ENCODE results near the gene GPR55. TPM values are rescaled to one million over a fixed set of nuclear protein-coding genes. Genes with fewer than 3 reads are reported as not detected.

GPR55 gene
- total RNA-seq, 1 donor from 2014 or later, result not detected

GRCh38 chr2:230869914-230870543, 55.0 kb downstream of the GPR55 start:
- Histone ChIP-seq H2AFZ (ENCODE audit: low read depth, low read length) (no peak overlapping the region), H4K20me1 (ENCODE audit: insufficient read depth, low read length) (peaks cover 68% of the 10 kb centered on the region), H3K4me3 (ENCODE audit: insufficient read depth, low read depth, low read length) (no peak overlapping the region), H3K27me3 (ENCODE audit: insufficient read depth, low read length) (no peaks in the 10 kb centered on the region), H3K9me3 (ENCODE audit: insufficient read depth, low read depth, low read length) (no peaks in the 10 kb centered on the region), H3K9ac (ENCODE audit: low read length) (no peak overlapping the region), H3K4me2 (ENCODE audit: low read length) (no peak overlapping the region), H3K36me3 (ENCODE audit: insufficient read depth, low read length) (no peaks in the 10 kb centered on the region), H3K79me2 (ENCODE audit: insufficient read depth, low read length) (peaks cover 23% of the 10 kb centered on the region), H3K27ac (ENCODE audit: low read depth, low read length) (no peak overlapping the region), H3K4me1 (ENCODE audit: insufficient read depth, low read length) (peaks cover 33% of the 10 kb centered on the region)
- FAIRE-seq (no peak), DNase-seq (ENCODE audit: low read depth) (no peak)
- H3K27ac Mint-ChIP-seq (ENCODE audit: unreplicated experiment), result peak overlapping the region; percentile 83
- H3K4me1 Mint-ChIP-seq (ENCODE audit: low read depth, unreplicated experiment), result peaks cover 51% of the 10 kb centered on the region
- H3K9me3 Mint-ChIP-seq (ENCODE audit: unreplicated experiment), result no peaks in the 10 kb centered on the region
- no peaks in the 10 kb centered on the region for H3K27me3 Mint-ChIP-seq (ENCODE audit: low read depth, unreplicated experiment)
- H3K4me3 Mint-ChIP-seq (ENCODE audit: unreplicated experiment), result peak overlapping the region; percentile 79
- peaks cover 10% of the 10 kb centered on the region for H3K36me3 Mint-ChIP-seq (ENCODE audit: low read depth, unreplicated experiment)
- TF ChIP-seq EZH2 (IDR thresholded peaks at IDR 0.05; ENCODE audit: insufficient read depth, low read length), result no peak
- no peak for TF ChIP-seq CTCF (IDR thresholded peaks at IDR 0.05; ENCODE audit: insufficient read depth, low read depth, low read length)

- Histone ChIP-seq H3K4me3 (ENCODE audit: insufficient read depth, low read depth, low read length) (no peak overlapping the region), H3K27me3 (ENCODE audit: insufficient read depth, low read length) (no peaks in the 10 kb centered on the region), H3K9me3 (ENCODE audit: insufficient read depth, low read depth, low read length) (no peaks in the 10 kb centered on the region), H2AFZ (ENCODE audit: low read depth, low read length) (no peak overlapping the region), H3K36me3 (ENCODE audit: insufficient read depth, low read length) (no peaks in the 10 kb centered on the region), H4K20me1 (ENCODE audit: insufficient read depth, low read length) (peaks cover 68% of the 10 kb centered on the region), H3K9ac (ENCODE audit: low read length) (peak overlapping the region; percentile 10), H3K4me2 (ENCODE audit: low read length) (peak overlapping the region; percentile 16), H3K27ac (ENCODE audit: low read depth, low read length) (no peak overlapping the region), H3K4me1 (ENCODE audit: insufficient read depth, low read length) (peaks cover 33% of the 10 kb centered on the region), H3K79me2 (ENCODE audit: insufficient read depth, low read length) (peaks cover 23% of the 10 kb centered on the region)
- no peaks in the 10 kb centered on the region for H3K9me3 Mint-ChIP-seq (ENCODE audit: unreplicated experiment)
- peak overlapping the region; percentile 79 for H3K4me3 Mint-ChIP-seq (ENCODE audit: unreplicated experiment)
- peaks cover 51% of the 10 kb centered on the region for H3K4me1 Mint-ChIP-seq (ENCODE audit: low read depth, unreplicated experiment)
- H3K27me3 Mint-ChIP-seq (ENCODE audit: low read depth, unreplicated experiment), result no peaks in the 10 kb centered on the region
- DNase-seq (ENCODE audit: low read depth) (no peak), FAIRE-seq (no peak)
- peaks cover 7% of the 10 kb centered on the region for H3K36me3 Mint-ChIP-seq (ENCODE audit: low read depth, unreplicated experiment)
- peak overlapping the region; percentile 83 for H3K27ac Mint-ChIP-seq (ENCODE audit: unreplicated experiment)
- TF ChIP-seq CTCF (IDR thresholded peaks at IDR 0.05; ENCODE audit: insufficient read depth, low read depth, low read length) (no peak), EZH2 (IDR thresholded peaks at IDR 0.05; ENCODE audit: insufficient read depth, low read length) (no peak)
Measured at GRCh38 chr2:230868947-230869913, 55.8 kb downstream of the GPR55 start.

Data from astrocyte (in vitro differentiated cells and primary cell).